Measurements from ENCODE around the gene NCL. TPM values are rescaled to one million over a fixed set of nuclear protein-coding genes. Genes with fewer than 3 reads are reported as not detected.

Gene NCL
- total and polyA plus RNA-seq, 2 of the 13 experiments (the other 11 are each of a cell fraction or from before 2014, with no cell fraction given), result 105 to 779 TPM

DNA sequence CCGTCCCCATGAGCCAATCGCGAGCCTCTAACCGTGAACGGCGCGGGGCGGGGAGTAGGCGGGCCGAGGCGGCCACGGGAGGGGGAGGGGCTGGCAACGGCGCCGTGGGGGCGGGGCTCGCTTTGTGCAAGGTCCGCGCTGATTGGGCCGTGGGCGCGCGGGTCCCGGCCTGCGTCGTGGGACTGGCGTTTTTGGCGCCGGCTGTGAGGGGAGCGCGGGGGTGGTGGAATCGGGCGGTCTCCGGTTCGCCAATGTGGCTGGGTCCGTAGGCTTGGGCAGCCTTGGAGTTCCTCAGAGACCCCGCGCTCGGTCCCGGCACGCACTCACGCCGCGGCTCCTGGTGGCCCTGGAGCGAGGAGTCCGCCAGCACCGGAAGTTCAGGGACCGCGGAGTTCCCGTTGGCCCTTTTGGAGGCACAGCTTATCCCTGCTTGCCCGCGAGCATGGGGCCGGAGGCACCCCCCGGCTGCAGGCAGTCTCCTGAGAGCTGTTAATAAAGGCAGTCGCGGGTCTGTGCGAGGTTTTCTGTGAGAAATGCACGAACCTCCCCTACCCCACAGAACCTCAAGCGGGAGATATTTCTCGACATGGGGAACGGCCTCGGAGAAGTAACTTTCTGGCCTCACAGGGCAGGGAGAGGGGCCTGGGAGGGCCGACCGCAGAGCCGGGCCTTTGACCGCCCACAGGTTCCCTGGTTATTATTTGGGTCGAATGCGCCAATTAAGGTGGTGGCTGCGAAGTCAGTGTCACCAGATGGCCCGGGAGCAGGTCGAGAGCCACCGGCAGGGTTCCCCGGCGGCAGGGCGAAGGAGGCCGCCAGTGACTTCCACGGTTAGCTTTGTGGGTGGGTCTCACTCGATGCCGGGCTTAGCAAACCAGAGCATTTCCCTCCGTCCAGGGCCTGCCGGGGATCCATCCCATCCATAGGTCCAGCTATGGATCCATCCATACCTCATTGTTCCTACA lies 574 bp upstream of the NCL start (continued):
- TF ChIP-seq, protein P1, sequence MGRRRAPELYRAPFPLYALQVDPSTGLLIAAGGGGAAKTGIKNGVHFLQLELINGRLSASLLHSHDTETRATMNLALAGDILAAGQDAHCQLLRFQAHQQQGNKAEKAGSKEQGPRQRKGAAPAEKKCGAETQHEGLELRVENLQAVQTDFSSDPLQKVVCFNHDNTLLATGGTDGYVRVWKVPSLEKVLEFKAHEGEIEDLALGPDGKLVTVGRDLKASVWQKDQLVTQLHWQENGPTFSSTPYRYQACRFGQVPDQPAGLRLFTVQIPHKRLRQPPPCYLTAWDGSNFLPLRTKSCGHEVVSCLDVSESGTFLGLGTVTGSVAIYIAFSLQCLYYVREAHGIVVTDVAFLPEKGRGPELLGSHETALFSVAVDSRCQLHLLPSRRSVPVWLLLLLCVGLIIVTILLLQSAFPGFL (CRISPR knock-in tag; IDR thresholded peaks at IDR 0.05), result 0 out of 2 replicates have a peak, but pooled peaks have one; percentile 69
- TF ChIP-seq ZMAT3 (CRISPR knock-in tag; conservative IDR thresholded peaks at IDR 0.05), result no peak; the same call in none of the 2 replicates
- TF ChIP-seq, protein P2, sequence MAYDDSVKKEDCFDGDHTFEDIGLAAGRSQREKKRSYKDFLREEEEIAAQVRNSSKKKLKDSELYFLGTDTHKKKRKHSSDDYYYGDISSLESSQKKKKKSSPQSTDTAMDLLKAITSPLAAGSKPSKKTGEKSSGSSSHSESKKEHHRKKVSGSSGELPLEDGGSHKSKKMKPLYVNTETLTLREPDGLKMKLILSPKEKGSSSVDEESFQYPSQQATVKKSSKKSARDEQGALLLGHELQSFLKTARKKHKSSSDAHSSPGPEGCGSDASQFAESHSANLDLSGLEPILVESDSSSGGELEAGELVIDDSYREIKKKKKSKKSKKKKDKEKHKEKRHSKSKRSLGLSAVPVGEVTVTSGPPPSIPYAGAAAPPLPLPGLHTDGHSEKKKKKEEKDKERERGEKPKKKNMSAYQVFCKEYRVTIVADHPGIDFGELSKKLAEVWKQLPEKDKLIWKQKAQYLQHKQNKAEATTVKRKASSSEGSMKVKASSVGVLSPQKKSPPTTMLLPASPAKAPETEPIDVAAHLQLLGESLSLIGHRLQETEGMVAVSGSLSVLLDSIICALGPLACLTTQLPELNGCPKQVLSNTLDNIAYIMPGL (CRISPR knock-in tag; IDR thresholded peaks at IDR 0.05; ENCODE audit: borderline replicate concordance in 1 of 2, low read depth in 1 of 2), result peak; percentile 47 to 62; a peak in 2 of 4 replicates
- no peak; the same call in 1 of the 2 replicates for TF ChIP-seq TSC22D2 (CRISPR knock-in tag; IDR thresholded peaks at IDR 0.05; ENCODE audit: borderline replicate concordance)
- TF ChIP-seq, protein P3, sequence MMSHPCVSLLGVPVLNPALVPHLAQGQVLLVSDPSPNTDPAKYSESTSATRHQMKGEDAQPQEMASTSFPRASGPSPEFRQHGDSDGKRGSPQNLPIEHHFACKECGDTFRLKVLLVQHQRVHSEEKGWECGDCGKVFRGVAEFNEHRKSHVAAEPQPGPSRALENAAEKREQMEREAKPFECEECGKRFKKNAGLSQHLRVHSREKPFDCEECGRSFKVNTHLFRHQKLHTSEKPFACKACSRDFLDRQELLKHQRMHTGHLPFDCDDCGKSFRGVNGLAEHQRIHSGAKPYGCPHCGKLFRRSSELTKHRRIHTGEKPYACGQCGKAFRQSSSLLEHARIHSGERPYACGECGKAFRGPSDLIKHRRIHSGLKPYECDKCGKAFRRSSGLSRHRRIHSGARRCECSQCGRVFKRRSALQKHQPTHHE (CRISPR knock-in tag; IDR thresholded peaks at IDR 0.05; ENCODE audit: borderline replicate concordance), result 0 out of 2 replicates have a peak, but pooled peaks have one; percentile 57
- 0 out of 2 replicates have a peak, but pooled peaks have one; percentile 32 for TF ChIP-seq CHD4 (IDR thresholded peaks at IDR 0.05; ENCODE audit: borderline replicate concordance, low read length)
- TF ChIP-seq, protein P4, sequence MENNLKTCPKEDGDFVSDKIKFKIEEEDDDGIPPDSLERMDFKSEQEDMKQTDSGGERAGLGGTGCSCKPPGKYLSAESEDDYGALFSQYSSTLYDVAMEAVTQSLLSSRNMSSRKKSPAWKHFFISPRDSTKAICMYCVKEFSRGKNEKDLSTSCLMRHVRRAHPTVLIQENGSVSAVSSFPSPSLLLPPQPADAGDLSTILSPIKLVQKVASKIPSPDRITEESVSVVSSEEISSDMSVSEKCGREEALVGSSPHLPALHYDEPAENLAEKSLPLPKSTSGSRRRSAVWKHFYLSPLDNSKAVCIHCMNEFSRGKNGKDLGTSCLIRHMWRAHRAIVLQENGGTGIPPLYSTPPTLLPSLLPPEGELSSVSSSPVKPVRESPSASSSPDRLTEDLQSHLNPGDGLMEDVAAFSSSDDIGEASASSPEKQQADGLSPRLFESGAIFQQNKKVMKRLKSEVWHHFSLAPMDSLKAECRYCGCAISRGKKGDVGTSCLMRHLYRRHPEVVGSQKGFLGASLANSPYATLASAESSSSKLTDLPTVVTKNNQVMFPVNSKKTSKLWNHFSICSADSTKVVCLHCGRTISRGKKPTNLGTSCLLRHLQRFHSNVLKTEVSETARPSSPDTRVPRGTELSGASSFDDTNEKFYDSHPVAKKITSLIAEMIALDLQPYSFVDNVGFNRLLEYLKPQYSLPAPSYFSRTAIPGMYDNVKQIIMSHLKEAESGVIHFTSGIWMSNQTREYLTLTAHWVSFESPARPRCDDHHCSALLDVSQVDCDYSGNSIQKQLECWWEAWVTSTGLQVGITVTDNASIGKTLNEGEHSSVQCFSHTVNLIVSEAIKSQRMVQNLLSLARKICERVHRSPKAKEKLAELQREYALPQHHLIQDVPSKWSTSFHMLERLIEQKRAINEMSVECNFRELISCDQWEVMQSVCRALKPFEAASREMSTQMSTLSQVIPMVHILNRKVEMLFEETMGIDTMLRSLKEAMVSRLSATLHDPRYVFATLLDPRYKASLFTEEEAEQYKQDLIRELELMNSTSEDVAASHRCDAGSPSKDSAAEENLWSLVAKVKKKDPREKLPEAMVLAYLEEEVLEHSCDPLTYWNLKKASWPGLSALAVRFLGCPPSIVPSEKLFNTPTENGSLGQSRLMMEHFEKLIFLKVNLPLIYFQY (CRISPR knock-in tag; IDR thresholded peaks at IDR 0.05; ENCODE audit: borderline replicate concordance), result peak; percentile 55
- TF ChIP-seq, protein P5, sequence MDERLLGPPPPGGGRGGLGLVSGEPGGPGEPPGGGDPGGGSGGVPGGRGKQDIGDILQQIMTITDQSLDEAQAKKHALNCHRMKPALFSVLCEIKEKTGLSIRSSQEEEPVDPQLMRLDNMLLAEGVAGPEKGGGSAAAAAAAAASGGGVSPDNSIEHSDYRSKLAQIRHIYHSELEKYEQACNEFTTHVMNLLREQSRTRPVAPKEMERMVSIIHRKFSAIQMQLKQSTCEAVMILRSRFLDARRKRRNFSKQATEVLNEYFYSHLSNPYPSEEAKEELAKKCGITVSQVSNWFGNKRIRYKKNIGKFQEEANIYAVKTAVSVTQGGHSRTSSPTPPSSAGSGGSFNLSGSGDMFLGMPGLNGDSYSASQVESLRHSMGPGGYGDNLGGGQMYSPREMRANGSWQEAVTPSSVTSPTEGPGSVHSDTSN (CRISPR knock-in tag; IDR thresholded peaks at IDR 0.05), result no peak
- TF ChIP-seq SAP130 (CRISPR knock-in tag; IDR thresholded peaks at IDR 0.05; ENCODE audit: low read depth), result peak; percentile 35
- TF ChIP-seq THYN1 (CRISPR knock-in tag; IDR thresholded peaks at IDR 0.05; ENCODE audit: borderline replicate concordance, low read depth), result 0 out of 2 replicates have a peak, but pooled peaks have one; percentile 32
- TF ChIP-seq CENPX (CRISPR knock-in tag; IDR thresholded peaks at IDR 0.05), result no peak
- no peak for TF ChIP-seq ARNT2 (CRISPR knock-in tag; IDR thresholded peaks at IDR 0.05; ENCODE audit: low read depth)
- TF ChIP-seq, protein P6, sequence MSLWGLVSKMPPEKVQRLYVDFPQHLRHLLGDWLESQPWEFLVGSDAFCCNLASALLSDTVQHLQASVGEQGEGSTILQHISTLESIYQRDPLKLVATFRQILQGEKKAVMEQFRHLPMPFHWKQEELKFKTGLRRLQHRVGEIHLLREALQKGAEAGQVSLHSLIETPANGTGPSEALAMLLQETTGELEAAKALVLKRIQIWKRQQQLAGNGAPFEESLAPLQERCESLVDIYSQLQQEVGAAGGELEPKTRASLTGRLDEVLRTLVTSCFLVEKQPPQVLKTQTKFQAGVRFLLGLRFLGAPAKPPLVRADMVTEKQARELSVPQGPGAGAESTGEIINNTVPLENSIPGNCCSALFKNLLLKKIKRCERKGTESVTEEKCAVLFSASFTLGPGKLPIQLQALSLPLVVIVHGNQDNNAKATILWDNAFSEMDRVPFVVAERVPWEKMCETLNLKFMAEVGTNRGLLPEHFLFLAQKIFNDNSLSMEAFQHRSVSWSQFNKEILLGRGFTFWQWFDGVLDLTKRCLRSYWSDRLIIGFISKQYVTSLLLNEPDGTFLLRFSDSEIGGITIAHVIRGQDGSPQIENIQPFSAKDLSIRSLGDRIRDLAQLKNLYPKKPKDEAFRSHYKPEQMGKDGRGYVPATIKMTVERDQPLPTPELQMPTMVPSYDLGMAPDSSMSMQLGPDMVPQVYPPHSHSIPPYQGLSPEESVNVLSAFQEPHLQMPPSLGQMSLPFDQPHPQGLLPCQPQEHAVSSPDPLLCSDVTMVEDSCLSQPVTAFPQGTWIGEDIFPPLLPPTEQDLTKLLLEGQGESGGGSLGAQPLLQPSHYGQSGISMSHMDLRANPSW (CRISPR knock-in tag; IDR thresholded peaks at IDR 0.05; ENCODE audit: borderline replicate concordance), result no peak

All from HepG2 (cell line).